Left hindlimb (tissue), 1 donor: ENCODE measurements around the gene GRAMD2B.
A peak's percentile ranks its signal among the peaks of the same experiment; 100 is the strongest.
"Not testable (repeated sequence)": the region's sequence is repeated elsewhere in the genome, so short reads cannot be mapped to it uniquely, and the experiment has no call there.

Source experiments
- DNase-seq: peaks from one replicate; pipeline ENCODE4 v3.0.0-alpha.2; 2018

Gene GRAMD2B

DNA sequence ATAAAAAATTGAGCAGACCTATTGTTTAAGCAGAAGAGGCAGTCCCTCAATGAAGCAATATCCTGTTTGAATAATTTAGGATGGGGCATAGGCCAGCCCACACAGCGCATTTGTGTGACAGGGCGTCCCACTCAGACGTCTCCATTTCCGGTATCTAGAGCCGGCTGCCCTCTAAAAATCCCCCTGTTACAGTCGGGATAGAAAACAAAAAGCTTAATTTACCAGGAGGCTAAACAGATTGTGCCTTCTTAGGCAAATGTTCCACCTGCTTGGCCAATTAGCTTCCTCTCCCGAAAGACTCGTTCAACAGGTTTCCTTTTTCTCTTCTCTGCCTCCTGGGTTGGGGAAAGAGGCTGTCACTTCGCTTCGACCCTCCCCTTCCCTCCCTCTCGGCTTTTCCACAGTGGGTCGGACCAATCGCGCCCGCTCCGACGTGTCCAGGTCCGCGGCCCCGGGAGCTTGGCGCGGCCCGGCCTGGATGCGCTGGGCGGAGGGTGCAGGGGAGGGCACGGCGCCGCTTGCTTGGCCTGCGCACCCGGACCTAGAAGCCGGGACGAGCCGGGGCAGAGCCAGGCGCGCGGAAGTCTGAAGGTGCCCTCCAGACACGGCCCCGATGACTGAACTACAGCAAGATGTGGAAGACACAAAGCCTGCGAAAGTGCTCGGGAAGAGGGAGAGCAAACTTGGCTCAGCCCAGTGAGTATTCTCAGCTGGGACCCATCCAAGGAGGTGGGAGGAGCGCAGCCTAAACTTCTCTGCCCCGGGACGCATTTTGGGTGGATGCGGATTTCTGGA is at the start of gene GRAMD2B:
Gene GRAMD2B, plus strand, starts transcription at position 416 of the 795 bp plus-strand sequence. Its CDS starts 198 bp downstream, at position 614.
- DNase-seq: peak; percentile 88

- DNase-seq: no peak
Measured at GRCh38 chr5:126374109-126374416, 49.1 kb upstream of the GRAMD2B start.

DNA sequence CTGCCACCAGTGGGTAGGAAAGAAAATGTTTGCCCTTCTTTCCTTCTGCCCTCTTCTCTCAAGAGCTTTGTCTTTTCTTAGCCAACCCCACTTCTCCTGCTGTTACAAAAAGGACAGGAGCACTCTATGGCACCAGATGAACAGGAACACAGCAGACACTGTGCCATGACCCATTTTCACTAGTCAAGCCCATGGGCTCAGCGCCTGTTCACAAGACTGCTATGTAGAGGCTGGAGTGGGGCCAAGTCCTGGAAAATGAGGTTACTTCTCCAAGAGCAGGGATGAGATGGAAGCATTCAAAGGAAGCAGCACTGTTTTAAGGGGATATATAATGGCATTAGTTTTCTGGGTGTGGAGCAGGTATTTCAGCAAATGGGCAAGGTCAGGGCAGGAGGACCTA is 46.8 kb upstream of the GRAMD2B start:
- no peak for DNase-seq

DNA sequence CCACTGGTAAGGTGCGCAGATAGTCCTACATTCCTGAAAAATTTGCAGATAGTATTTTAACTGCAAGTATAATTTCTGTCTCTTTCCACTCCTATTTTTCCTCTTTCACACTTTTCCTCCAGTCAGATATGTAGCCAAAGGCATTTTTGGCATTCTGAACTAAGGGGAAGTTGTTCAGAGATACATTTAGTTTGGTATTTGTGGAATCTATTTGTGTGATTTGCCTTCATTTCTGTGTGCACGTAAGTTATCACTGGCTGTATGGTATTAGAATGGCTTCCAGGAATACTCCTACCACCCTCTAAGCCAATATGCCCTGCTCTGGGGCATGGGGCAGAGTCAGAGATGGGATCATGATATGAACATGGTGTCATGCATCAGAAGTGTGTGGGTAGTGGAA is 45.8 kb upstream of the GRAMD2B start:
- no peak for DNase-seq

DNA sequence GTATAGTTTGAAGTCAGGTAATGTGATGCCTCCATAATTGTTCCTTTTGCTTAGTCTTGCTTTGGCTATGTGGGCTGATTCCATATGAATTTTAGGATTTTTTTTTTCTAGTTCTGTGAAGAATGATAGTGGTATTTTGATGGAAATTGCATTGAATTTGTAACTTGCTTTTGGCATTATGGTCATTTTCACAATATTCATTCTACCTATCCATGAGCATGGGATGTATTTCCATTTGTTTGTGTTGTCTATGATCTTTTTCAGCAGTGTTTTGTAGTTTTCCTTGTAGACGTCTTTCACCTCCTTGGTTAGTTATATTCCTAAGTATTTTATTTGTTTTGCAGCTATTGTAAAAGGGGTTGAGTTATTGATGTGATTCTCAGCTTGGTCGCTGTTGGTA is 42.9 kb upstream of the GRAMD2B start:
- not testable (repeated sequence) for DNase-seq

GRCh38 chr5:126383246-126383645 is 40.0 kb upstream of the GRAMD2B start:
- no peak for DNase-seq

GRCh38 chr5:126383776-126384175 is 39.4 kb upstream of the GRAMD2B start:
- DNase-seq: no peak

- DNase-seq: no peak
Measured at GRCh38 chr5:126384985-126385384, 38.2 kb upstream of the GRAMD2B start.

- no peak for DNase-seq
Measured at GRCh38 chr5:126385524-126386502, 37.4 kb upstream of the GRAMD2B start.

DNA sequence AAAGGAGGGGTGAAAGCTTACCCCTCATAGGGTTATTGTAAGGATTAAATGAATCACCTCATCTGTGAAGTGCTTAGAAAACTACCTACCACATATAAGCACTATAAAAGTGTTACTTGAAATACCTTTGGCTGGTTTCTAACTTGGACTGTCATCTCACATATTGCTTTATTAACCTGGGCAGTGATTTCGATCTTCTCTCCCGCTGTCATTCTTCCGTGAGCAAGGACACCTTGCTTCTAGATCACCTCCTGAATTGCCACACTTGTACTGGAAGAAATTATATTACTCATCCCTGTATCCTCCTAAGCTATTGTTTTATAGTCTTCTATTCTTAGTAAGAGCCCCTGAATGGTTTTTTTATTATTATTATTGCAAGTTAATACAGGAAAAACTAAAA is 34.0 kb upstream of the GRAMD2B start:
- no peak for DNase-seq

- no peak for DNase-seq
Measured at GRCh38 chr5:126390051-126390450, 33.2 kb upstream of the GRAMD2B start.

DNA sequence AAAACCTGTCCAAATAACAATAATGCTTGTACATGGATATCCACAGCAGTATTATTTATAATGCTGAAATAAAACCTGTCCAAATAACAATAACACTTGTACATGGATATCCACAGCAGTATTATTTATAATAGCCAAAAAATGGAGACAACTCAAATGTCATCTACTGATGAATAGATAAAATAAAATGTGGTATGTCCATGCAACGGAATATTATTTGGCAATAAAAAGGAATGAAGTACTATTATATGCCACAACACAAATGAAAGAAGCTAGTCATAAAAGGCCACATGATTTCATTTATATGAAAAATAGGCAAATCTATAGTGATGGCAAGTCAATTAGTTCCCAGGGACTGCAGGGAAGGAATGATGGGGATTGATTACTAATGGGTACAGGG is 31.8 kb upstream of the GRAMD2B start:
- no peak for DNase-seq

DNA sequence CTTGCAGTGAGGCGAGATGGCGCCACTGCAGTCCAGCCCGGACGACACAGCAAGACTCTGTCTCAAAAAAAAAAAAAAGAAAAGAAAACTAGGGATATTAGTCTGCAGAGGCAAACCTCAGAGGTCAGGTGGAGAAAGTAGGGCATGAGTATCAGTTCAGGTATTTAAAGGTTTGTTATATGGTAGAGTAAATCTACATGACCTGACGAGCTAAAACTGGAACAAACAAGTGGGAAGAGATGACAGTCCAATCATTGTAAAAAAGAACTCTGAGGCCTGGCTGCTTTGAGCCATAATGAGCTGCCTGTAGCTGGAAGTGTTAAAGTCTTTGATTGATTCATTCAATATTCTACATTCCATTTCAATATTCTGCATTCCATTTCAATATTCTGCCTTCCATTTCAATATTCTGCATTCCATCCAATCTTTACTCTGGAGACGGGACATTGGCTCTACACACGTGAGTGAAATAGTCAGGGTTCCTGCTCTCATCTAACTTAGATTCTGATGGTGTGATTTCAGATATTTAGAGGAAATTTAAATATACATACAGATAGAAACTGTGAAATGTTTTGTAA is 28.9 kb upstream of the GRAMD2B start:
- no peak for DNase-seq

DNA sequence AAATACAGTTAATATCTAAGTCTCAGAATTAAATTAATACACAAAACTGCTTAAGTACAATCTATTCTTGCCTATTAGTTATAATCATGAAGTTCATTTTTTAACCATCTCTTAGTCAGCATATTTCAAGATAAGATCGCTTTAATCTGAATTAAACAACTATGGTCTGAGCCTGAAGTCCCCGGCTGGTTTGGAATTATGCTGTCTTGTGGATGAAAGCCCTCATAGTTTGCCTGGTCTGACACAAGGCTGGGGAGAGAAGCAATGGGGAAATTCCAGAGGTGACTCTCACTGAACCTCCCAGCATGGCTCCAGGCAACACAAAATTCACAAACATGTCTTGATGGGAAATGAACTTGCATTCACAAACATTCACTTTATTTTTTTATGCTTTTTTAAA is 28.0 kb upstream of the GRAMD2B start:
- DNase-seq: no peak

- no peak for DNase-seq
Measured at GRCh38 chr5:126395605-126396004, 27.6 kb upstream of the GRAMD2B start.

DNA sequence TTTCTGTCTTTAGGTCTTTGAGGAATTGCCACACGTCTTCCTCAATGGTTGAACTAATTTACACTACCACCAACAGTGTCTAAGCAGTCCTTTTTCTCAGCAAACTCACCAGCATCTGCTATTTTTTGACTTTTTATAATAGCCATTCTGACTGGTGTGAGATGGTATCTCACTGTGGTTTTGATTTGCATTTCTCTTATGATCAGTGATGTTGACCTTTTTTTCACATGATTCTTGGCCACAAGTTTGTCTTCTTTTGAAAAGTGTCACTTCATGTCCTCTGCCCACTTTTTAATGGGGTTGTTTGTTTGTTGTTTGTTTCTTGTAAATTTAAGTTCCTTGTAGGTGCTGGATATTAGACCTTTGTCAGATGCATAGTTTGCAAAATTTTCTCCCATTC is 26.5 kb upstream of the GRAMD2B start:
- DNase-seq: not testable (repeated sequence)

DNA sequence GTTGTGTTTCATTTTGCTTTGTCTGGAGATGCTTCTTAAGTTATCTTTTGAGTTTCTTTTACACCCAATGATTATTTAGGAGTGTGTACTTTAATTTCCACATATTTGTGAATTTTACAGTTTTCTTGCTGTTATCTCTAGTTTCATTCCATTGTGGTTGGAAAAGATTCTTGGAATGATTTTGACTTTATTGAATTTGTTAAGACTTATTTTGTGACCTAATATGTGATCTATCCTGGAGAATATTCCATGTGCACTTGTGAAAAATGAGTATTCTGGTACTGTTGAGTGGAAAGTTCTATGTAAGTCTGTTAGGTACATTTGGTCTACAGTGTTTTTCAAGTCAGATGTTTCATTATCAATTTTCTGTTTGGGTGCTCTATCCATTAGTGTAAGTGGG is 24.4 kb upstream of the GRAMD2B start:
- DNase-seq: no peak

GRCh38 chr5:126400621-126401251 is 22.5 kb upstream of the GRAMD2B start:
- no peak for DNase-seq

- no peak for DNase-seq
Measured at GRCh38 chr5:126402621-126403555, 20.3 kb upstream of the GRAMD2B start.

DNA sequence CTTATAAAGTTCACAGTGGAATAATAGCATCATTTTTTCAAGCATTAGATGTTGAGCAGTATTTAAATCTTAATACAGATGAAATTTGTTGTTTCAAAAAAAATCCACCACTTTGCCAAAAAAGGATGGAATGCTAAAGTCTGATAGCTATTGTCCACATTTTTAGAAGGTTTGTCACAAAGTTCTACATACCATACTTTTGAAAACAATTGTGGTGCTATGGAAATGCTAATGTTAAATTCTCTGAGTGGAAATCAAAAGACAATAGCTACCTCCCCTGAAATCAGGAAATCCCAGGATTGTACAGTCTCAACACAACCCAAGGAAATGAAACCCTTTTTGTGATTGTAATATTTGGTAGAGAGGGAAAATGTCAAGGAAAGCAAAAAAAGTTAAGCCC is 19.3 kb upstream of the GRAMD2B start:
- DNase-seq: no peak

DNA sequence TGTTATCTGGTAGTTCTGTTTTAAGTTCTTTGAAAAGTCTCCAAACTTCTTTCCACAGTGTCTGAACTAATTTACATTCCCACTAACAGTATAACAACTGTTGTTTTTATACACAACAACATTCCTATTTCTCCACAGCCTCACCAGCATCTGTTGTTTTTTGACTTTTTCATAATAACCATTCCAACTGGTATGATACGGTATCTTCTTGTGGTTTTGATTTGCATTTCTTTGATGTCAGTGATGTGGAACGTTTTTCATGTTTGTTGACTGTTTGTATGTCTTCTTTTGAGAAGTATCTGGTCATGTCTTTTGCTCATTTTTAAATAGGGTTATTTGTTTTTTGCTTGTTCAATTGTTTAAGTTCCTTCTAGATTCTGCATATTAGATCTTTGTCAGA is 12.6 kb upstream of the GRAMD2B start:
- DNase-seq: no peak

DNA sequence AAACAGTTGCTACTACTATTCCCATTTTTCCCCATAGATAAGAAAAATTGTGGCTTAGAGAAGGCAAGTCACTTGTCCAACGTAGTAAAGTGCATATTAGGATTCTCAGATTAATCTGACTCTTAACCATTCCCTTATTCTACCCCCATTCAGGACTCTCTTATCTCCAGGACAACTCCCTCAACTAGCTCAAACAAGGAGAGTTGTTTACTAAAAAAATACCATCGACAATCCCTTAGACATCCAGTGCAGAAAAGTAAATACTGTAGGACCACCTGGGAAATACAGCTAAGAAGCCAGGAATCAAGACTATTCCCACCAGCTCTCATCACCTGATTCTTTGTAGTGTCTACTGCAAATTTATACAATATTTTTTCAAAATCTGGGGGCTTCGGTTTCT is 9.4 kb upstream of the GRAMD2B start:
- DNase-seq: no peak
